ENCODE results near the gene POTEG.
"Not testable (repeated sequence)": the region's sequence is repeated elsewhere in the genome, so short reads cannot be mapped to it uniquely, and the experiment has no call there.

The POTEG gene

GRCh38 chr14:19372813-19373500 is 61.2 kb downstream of the POTEG start:
- DNase-seq (ENCODE audit: low read depth) = not testable (repeated sequence)

- DNase-seq (ENCODE audit: low read depth) = not testable (repeated sequence)
These were observed 62.4 kb downstream of the POTEG start for GRCh38 chr14:19371767-19372166.

- not testable (repeated sequence) for DNase-seq (ENCODE audit: low read depth)
These were observed 71.3 kb downstream of the POTEG start for GRCh38 chr14:19362803-19363202.

GRCh38 chr14:19362323-19362722 is 71.8 kb downstream of the POTEG start:
- DNase-seq (ENCODE audit: low read depth) = not testable (repeated sequence)

DNA sequence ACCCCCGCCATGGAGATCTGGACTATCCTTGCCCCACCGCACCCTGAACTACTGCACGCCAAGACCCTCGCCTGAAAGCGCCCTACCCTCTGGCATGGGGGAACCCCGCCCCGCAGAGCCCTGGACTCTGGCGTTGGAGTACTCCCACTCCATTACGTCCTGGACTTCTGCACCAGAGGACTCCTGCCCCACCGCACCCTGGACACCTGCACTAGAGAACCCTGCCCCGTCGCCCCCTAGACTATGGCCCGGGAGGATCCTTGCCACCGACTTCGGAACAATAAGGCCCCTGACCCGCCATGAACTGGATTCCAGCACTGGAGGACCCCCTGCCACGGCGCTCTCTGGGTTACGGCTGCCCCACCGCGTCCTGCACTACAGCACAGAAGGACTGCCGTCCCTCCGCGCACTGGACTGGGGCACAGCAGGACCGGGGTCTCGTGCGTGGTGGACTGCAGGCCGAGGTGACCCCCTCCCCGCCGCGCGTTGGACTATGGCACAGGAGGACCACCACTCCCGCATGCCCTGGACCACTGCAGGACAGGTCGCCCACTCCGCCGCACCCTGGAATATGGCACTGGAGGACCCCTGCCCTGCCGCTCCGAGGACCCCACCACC is 72.4 kb downstream of the POTEG start:
- not testable (repeated sequence) for DNase-seq (ENCODE audit: low read depth)

GRCh38 chr14:19360937-19361635 is 73.1 kb downstream of the POTEG start:
- not testable (repeated sequence) for DNase-seq (ENCODE audit: low read depth)

Data from stimulated activated CD8-positive, alpha-beta memory T cell treated with anti-CD3 and anti-CD28 coated beads, Interleukin-7, amount 100 ng/mL, for 24 hours (primary cell).